MV-4-11 (cell line): ENCODE measurements around the gene WNT4.

Experiments
- DNase-seq: peaks from one replicate; lab custom pipeline; 2025; lab: John Stamatoyannopoulos, UW

The WNT4 gene

GRCh38 chr1:22163564-22163963, 20.7 kb upstream of the WNT4 start:
- DNase-seq = no peak

- DNase-seq = no peak
Observed at GRCh38 chr1:22163137-22163536, 20.2 kb upstream of the WNT4 start.

GRCh38 chr1:22159891-22160290, 17.0 kb upstream of the WNT4 start:
- DNase-seq = no peak

- no peak for DNase-seq
Observed at GRCh38 chr1:22158654-22159053, 15.8 kb upstream of the WNT4 start.

- no peak for DNase-seq
Observed at GRCh38 chr1:22157359-22157966, 14.6 kb upstream of the WNT4 start.

- DNase-seq = no peak
Observed at GRCh38 chr1:22155517-22155916, 12.6 kb upstream of the WNT4 start.

GRCh38 chr1:22154626-22155025, 11.7 kb upstream of the WNT4 start:
- no peak for DNase-seq

- DNase-seq = no peak
Observed at GRCh38 chr1:22153660-22154437, 11.0 kb upstream of the WNT4 start.

GRCh38 chr1:22150923-22151322, 8.0 kb upstream of the WNT4 start:
- DNase-seq = no peak

GRCh38 chr1:22142315-22143064, 407 bp downstream of the WNT4 start:
- DNase-seq = no peak

- no peak for DNase-seq
Observed at GRCh38 chr1:22141554-22142314, 1.2 kb downstream of the WNT4 start.

- no peak for DNase-seq
Observed at GRCh38 chr1:22140694-22141093, 2.2 kb downstream of the WNT4 start.

- no peak for DNase-seq
Observed at GRCh38 chr1:22139817-22140216, 3.1 kb downstream of the WNT4 start.

GRCh38 chr1:22139066-22139594, 3.8 kb downstream of the WNT4 start:
- no peak for DNase-seq

- DNase-seq = peak; percentile 14
Observed at GRCh38 chr1:22137004-22137720, 5.7 kb downstream of the WNT4 start.

GRCh38 chr1:22133931-22134324, 9.0 kb downstream of the WNT4 start:
- no peak for DNase-seq

- no peak for DNase-seq
Observed at GRCh38 chr1:22133247-22133930, 9.5 kb downstream of the WNT4 start.

GRCh38 chr1:22132517-22133235, 10.2 kb downstream of the WNT4 start:
- no peak for DNase-seq

GRCh38 chr1:22131875-22132486, 10.9 kb downstream of the WNT4 start:
- DNase-seq = no peak

GRCh38 chr1:22131062-22131461, 11.8 kb downstream of the WNT4 start:
- no peak for DNase-seq
